GM19351 (cell line): ENCODE data around the gene SAP30BP.

Experiments used
- ATAC-seq: cut with Tn5 transposase; IDR thresholded peaks from one replicate; pipeline ENCODE4 v1.9.1; 2021; ENCODE audit warnings: mild to moderate bottlenecking, moderate library complexity; ENCODE audit not compliant: unreplicated experiment

SAP30BP gene

GRCh38 chr17:75755205-75755901, 88.2 kb downstream of the SAP30BP start:
- ATAC-seq: no peak

DNA sequence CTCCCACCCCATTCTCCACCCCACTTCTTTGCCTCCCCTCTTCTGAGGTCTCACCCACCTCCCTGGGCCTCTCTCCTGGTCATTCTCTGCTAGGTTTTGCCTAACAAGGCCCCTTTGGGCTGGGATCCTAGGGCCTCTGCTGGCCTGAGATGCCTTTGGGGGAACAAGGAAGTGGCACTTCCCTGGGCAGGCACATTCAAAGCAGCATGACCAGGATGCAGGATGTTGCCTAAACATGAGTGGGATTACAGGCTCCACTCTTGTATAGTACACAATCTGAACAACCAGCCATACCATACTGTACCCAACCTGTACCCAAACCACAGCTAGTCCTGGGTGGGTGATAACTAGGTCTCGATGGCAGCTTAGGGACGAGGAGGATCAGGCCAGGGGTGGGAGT, 88.9 kb downstream of the SAP30BP start:
- ATAC-seq: no peak

GRCh38 chr17:75756451-75757085, 89.4 kb downstream of the SAP30BP start:
- ATAC-seq: no peak

DNA sequence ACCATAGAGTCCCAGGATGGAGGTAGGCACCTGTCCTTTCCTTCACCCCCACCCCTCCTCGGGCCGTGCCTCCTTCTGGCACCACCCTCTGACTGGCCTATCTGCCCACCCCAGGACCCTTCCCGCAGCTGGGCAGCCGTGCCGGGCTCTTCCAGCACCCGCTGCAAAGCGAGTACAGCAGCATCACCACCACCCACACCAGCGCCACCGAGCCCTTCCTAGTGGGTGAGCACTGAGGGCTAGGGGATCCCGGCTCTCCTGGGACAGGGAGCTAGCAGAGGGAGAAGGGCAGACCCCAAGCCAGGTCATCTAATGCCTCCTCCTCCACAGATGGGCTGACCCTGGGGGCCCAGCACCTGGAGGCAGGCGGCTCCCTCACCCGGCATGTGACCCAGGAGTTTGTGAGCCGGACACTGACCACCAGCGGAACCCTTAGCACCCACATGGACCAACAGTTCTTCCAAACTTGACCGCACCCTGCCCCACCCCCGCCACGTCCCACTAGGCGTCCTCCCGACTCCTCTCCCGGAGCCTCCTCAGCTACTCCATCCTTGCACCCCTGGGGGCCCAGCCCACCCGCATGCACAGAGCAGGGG, 90.0 kb downstream of the SAP30BP start:
- ATAC-seq: no peak
